Spleen (tissue), 7 donors: ENCODE measurements around the gene SETX.

Experiments
- CTCF ChIP-seq, 11 experiments: fragments of 200-600 bp in 7 of 11; fragments of 450-650 bp in 4 of 11; sonication (generic) in 4 of 11; IDR thresholded peaks in 8 of 11; conservative IDR thresholded peaks in 3 of 11; 1 replicate in 7 of 11; 2 replicates in 4 of 11; pipeline versions ENCODE4 v1.4.0 to v1.8.0; 2016 to 2021; ENCODE audit warnings: antibody characterized with exemption in 11 of 11, inconsistent platforms in 4 of 11, mild to moderate bottlenecking in 1 of 11
- POLR2A ChIP-seq, 3 donors: fragments of 450-650 bp; IDR thresholded peaks; one replicate each; pipeline ENCODE4 v1.5.1; 2017; ENCODE audit warnings: antibody characterized with exemption in 3 of 3, mild to moderate bottlenecking in 1 of 3
- POLR2AphosphoS5 ChIP-seq, 3 donors: sonication (generic); formaldehyde crosslinking; IDR thresholded peaks; one replicate each; pipeline ENCODE4 v1.5.1; 2017; ENCODE audit warnings: antibody characterized with exemption in 3 of 3
- donor health status: DM: no; HTN: no; CAD: no; lungs with moderate emphysema.
- donor health status: DM: no; HTN: no; CAD: no.
- donor health status: DM: no; HTN: no; CAD: no.

- no peak for TF ChIP-seq POLR2A (IDR thresholded peaks at IDR 0.05)
- no peak for TF ChIP-seq CTCF (IDR thresholded peaks at IDR 0.05 in 8 of 11, conservative IDR thresholded peaks at IDR 0.05 in 3 of 11)
- TF ChIP-seq POLR2AphosphoS5 (IDR thresholded peaks at IDR 0.05): no peak
Measured at GRCh38 chr9:132274861-132275260, 79.9 kb downstream of the SETX start.
